Right hindlimb (tissue), 1 donor: ENCODE measurements around the gene GJB2.
"Not testable (repeated sequence)": the region's sequence is repeated elsewhere in the genome, so short reads cannot be mapped to it uniquely, and the experiment has no call there.

ENCODE experiments used
- DNase-seq: peaks from one replicate; pipeline ENCODE4 v3.0.0-alpha.2; 2018

The GJB2 gene

GRCh38 chr13:20165417-20166257 lies 27.1 kb downstream of the GJB2 start:
- DNase-seq, result no peak

GRCh38 chr13:20161951-20162300 lies 30.8 kb downstream of the GJB2 start:
- no peak for DNase-seq

- no peak for DNase-seq
Measured at GRCh38 chr13:20161275-20161950, 31.3 kb downstream of the GJB2 start.

GRCh38 chr13:20160306-20161274 lies 32.1 kb downstream of the GJB2 start, which contains the start of gene GJA3:
GJA3 (minus strand) TSS chr13:20161052; CDS start chr13:20143288, 17,764 bp downstream.
- DNase-seq, result no peak

- DNase-seq, result no peak
Measured at GRCh38 chr13:20159646-20160305, 33.0 kb downstream of the GJB2 start.

GRCh38 chr13:20157151-20157796 lies 35.5 kb downstream of the GJB2 start:
- no peak for DNase-seq

GRCh38 chr13:20156702-20157101 lies 36.0 kb downstream of the GJB2 start:
- DNase-seq, result no peak

GRCh38 chr13:20153290-20153689 lies 39.4 kb downstream of the GJB2 start:
- not testable (repeated sequence) for DNase-seq

- no peak for DNase-seq
Measured at GRCh38 chr13:20151612-20152011, 41.1 kb downstream of the GJB2 start.

GRCh38 chr13:20151016-20151415 lies 41.7 kb downstream of the GJB2 start:
- no peak for DNase-seq

GRCh38 chr13:20150561-20150960 lies 42.2 kb downstream of the GJB2 start:
- no peak for DNase-seq

- DNase-seq, result no peak
Measured at GRCh38 chr13:20149762-20150161, 43.0 kb downstream of the GJB2 start.

- no peak for DNase-seq
Measured at GRCh38 chr13:20148501-20149183, 44.1 kb downstream of the GJB2 start.

GRCh38 chr13:20146381-20146780 lies 46.4 kb downstream of the GJB2 start:
- no peak for DNase-seq

- no peak for DNase-seq
Measured at GRCh38 chr13:20145521-20145920, 47.2 kb downstream of the GJB2 start.

GRCh38 chr13:20144141-20144850 lies 48.4 kb downstream of the GJB2 start:
- no peak for DNase-seq

GRCh38 chr13:20142927-20143480 lies 49.7 kb downstream of the GJB2 start:
- DNase-seq, result no peak

- DNase-seq, result no peak
Measured at GRCh38 chr13:20142023-20142926, 50.5 kb downstream of the GJB2 start.
